IPS DF 19.7 (cell line): ENCODE data around the gene MRGPRX1.
"Not testable (repeated sequence)": the region's sequence is repeated elsewhere in the genome, so short reads cannot be mapped to it uniquely, and the experiment has no call there.

Experiments used
- DNase-seq: peaks from one replicate; pipeline ENCODE4 v3.0.0-alpha.2; 2013; ENCODE audit warnings: low read depth, low spot score

The MRGPRX1 gene

GRCh38 chr11:18939314-18939713 is at the start of gene MRGPRX1:
Gene MRGPRX1, minus strand, starts transcription at chr11:18939414. Its CDS starts 4,630 bp downstream, at chr11:18934784.
- DNase-seq, result no peak

GRCh38 chr11:18987454-18988231 is 48.4 kb upstream of the MRGPRX1 start:
- no peak for DNase-seq

- no peak for DNase-seq
Observed at GRCh38 chr11:18986744-18987143, 47.5 kb upstream of the MRGPRX1 start.

- DNase-seq, result no peak
Observed at GRCh38 chr11:18981897-18982296, 42.7 kb upstream of the MRGPRX1 start.

GRCh38 chr11:18974192-18974591 is 35.0 kb upstream of the MRGPRX1 start:
- DNase-seq, result peak; percentile 15

- DNase-seq, result no peak
Observed at GRCh38 chr11:18972336-18972735, 33.1 kb upstream of the MRGPRX1 start.

GRCh38 chr11:18969720-18970119 is 30.5 kb upstream of the MRGPRX1 start:
- no peak for DNase-seq

- peak; percentile 68 for DNase-seq
Observed at GRCh38 chr11:18958221-18958910, 19.2 kb upstream of the MRGPRX1 start.

GRCh38 chr11:18956630-18957029 is 17.4 kb upstream of the MRGPRX1 start:
- no peak for DNase-seq

GRCh38 chr11:18936002-18936673 is 3.1 kb downstream of the MRGPRX1 start:
- peak; percentile 56 for DNase-seq

- DNase-seq, result no peak
Observed at GRCh38 chr11:18934195-18934814, 4.9 kb downstream of the MRGPRX1 start.

- DNase-seq, result no peak
Observed at GRCh38 chr11:18927550-18928322, 11.5 kb downstream of the MRGPRX1 start.

- DNase-seq, result not testable (repeated sequence)
Observed at GRCh38 chr11:18925426-18925825, 13.8 kb downstream of the MRGPRX1 start.

- DNase-seq, result no peak
Observed at GRCh38 chr11:18912883-18913282, 26.3 kb downstream of the MRGPRX1 start.

- DNase-seq, result no peak
Observed at GRCh38 chr11:18907391-18907790, 31.8 kb downstream of the MRGPRX1 start.

- DNase-seq, result not testable (repeated sequence)
Observed at GRCh38 chr11:18900637-18901036, 38.6 kb downstream of the MRGPRX1 start.

- not testable (repeated sequence) for DNase-seq
Observed at GRCh38 chr11:18900151-18900611, 39.0 kb downstream of the MRGPRX1 start.

GRCh38 chr11:18891712-18892111 is 47.5 kb downstream of the MRGPRX1 start:
- not testable (repeated sequence) for DNase-seq

GRCh38 chr11:18890615-18891014 is 48.6 kb downstream of the MRGPRX1 start:
- DNase-seq, result no peak
